Transverse colon (tissue), 4 donors: Measurements from ENCODE around the gene S1PR1. TPM values are rescaled to one million over a fixed set of nuclear protein-coding genes. Genes with fewer than 3 reads are reported as not detected.

Experiments
- DNase-seq: peaks from one replicate; pipeline ENCODE4 v3.0.0-alpha.2; 2019
- H3K27ac ChIP-seq, 4 donors: fragments of 200-600 bp; sonication (generic); 2 replicates each; pipeline ENCODE4 v1.5.1; 2016 to 2018; ENCODE audit warnings: inconsistent platforms in 4 of 4
- H3K27me3 ChIP-seq: fragments of 200-600 bp; sonication (generic); 2 replicates; pipeline ENCODE4 v1.5.1; 2017; ENCODE audit warnings: inconsistent platforms
- H3K36me3 ChIP-seq, 4 donors: fragments of 200-600 bp; sonication (generic); 2 replicates each; pipeline ENCODE4 v1.5.1; 2017 to 2019; ENCODE audit warnings: inconsistent platforms in 4 of 4
- H3K4me1 ChIP-seq, 4 donors: fragments of 200-600 bp; sonication (generic); 2 replicates each; pipeline ENCODE4 v1.5.1; 2017 to 2020; ENCODE audit warnings: inconsistent platforms in 4 of 4
- H3K4me3 ChIP-seq, 4 donors: fragments of 200-600 bp; sonication (generic); 1 replicate in 1 of 4; 2 replicates in 3 of 4; pipeline versions ENCODE4 v1.5.1 to v1.6.1; 2017 to 2019; ENCODE audit warnings: inconsistent platforms in 4 of 4
- H3K9me3 ChIP-seq, 2 donors: fragments of 200-600 bp; sonication (generic); 2 replicates each; pipeline ENCODE4 v1.5.1; 2017 to 2019; ENCODE audit warnings: inconsistent platforms in 2 of 2
- CTCF ChIP-seq, 5 experiments: fragments of 200-600 bp in 3 of 5; fragments of 450-650 bp in 2 of 5; sonication (generic) in 3 of 5; IDR thresholded peaks; 1 replicate in 2 of 5; 2 replicates in 3 of 5; pipeline ENCODE4 v1.5.1; 2016 to 2017; ENCODE audit warnings: antibody characterized with exemption in 5 of 5, inconsistent platforms in 3 of 5, mild to moderate bottlenecking in 2 of 5, moderate library complexity in 1 of 5
- EP300 ChIP-seq: sonication (generic); formaldehyde crosslinking; IDR thresholded peaks from one replicate; pipeline ENCODE4 v1.6.1; 2017; ENCODE audit warnings: antibody characterized with exemption, low read depth
- POLR2A ChIP-seq: fragments of 450-650 bp; IDR thresholded peaks from one replicate; pipeline ENCODE4 v1.6.1; 2016; ENCODE audit warnings: antibody characterized with exemption, mild to moderate bottlenecking, moderate library complexity
- POLR2AphosphoS5 ChIP-seq, 3 donors: sonication (generic); formaldehyde crosslinking; IDR thresholded peaks; one replicate each; pipeline ENCODE4 v1.6.1; 2016; ENCODE audit warnings: antibody characterized with exemption in 3 of 3
- WGBS, 2 donors: methylation state at CpG; one replicate each; pipeline ENCODE4 v1.1.5; 2018; ENCODE audit warnings: low coverage in 1 of 2; 5-methylcytosine and 5-hydroxymethylcytosine counted together
- in situ Hi-C, 4 donors: fragments of 200-750 bp; cut with MboI; loops; one replicate each; pipeline versions ENCODE4 v1.15.0 to v1.15.1; 2017; ENCODE audit warnings: low sequenced_read_pairs in 3 of 4, low pct_ligation_motif_present in 1 of 4, low pct_unique_long_range_greater_than_20kb in 1 of 4
- intact Hi-C: fragments of 100-400 bp; cut with DNase I; formaldehyde crosslinking; loops from one replicate; pipeline ENCODE4 v1.15.1; 2023; ENCODE audit warnings: low total_unique reads
- total RNA-seq, 4 donors: library from RNA; depleted of rRNA; stranded (reverse); fragments of >200 nt; gene quantifications; one replicate each; pipeline ENCODE4 v1.1.0, GENCODE V29; 2016

Gene S1PR1
- total RNA-seq, 4 donors from 2014 or later = 5.6 to 58.1 (median 10.4) TPM

- in situ Hi-C loops = no loop called here
- Histone ChIP-seq H3K4me1 (peaks cover 6 to 31% (median 25%) of the 10 kb centered on the region in 4 donors), H3K27me3 (peaks cover 50% of the 10 kb centered on the region), H3K9me3 (no peaks in the 10 kb centered on the region), H3K4me3 (peak overlapping the region in 2 of 4 donors; percentile 41 to 69), H3K36me3 (no peaks in the 10 kb centered on the region), H3K27ac (peak overlapping the region; percentile 5 to 31 (median 12))
- WGBS, 2 donors = 0 to 14% methylated on average over 2 to 17 of the region's 17 CpGs
- peak; percentile 81 for DNase-seq
- intact Hi-C loops = loop anchor here (5.0 kb wide), 1 partner anchor 316 kb away; no protein-coding TSS in a partner anchor
- TF ChIP-seq EP300 (no peak), CTCF (IDR thresholded peaks at IDR 0.05) (peak; percentile 83 to 94 (median 87)), POLR2A (no peak), POLR2AphosphoS5 (IDR thresholded peaks at IDR 0.05) (no peak)
Measured at GRCh38 chr1:101238681-101239094, 1.9 kb downstream of the S1PR1 start.

DNA sequence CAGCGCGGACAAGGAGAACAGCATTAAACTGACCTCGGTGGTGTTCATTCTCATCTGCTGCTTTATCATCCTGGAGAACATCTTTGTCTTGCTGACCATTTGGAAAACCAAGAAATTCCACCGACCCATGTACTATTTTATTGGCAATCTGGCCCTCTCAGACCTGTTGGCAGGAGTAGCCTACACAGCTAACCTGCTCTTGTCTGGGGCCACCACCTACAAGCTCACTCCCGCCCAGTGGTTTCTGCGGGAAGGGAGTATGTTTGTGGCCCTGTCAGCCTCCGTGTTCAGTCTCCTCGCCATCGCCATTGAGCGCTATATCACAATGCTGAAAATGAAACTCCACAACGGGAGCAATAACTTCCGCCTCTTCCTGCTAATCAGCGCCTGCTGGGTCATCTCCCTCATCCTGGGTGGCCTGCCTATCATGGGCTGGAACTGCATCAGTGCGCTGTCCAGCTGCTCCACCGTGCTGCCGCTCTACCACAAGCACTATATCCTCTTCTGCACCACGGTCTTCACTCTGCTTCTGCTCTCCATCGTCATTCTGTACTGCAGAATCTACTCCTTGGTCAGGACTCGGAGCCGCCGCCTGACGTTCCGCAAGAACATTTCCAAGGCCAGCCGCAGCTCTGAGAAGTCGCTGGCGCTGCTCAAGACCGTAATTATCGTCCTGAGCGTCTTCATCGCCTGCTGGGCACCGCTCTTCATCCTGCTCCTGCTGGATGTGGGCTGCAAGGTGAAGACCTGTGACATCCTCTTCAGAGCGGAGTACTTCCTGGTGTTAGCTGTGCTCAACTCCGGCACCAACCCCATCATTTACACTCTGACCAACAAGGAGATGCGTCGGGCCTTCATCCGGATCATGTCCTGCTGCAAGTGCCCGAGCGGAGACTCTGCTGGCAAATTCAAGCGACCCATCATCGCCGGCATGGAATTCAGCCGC is 2.5 kb downstream of the S1PR1 start:
- peak overlapping the region in 2 of 4 donors; percentile 2 to 69 for H3K4me3 ChIP-seq
- in situ Hi-C loops (no loop called here), intact Hi-C loops (loop anchor here (5.0 kb wide), 1 partner anchor 317 kb away; no protein-coding TSS in a partner anchor)
- TF ChIP-seq POLR2A (no peak), CTCF (IDR thresholded peaks at IDR 0.05) (peak in 2 of 5 experiments; percentile 10 to 19)
- peaks cover 6 to 31% (median 25%) of the 10 kb centered on the region in 4 donors for H3K4me1 ChIP-seq
- no peak for DNase-seq
- 82 to 92% methylated on average over 20 to 42 of the region's 42 CpGs for WGBS, 2 donors
- H3K27ac ChIP-seq = peak overlapping the region in 3 of 4 donors; percentile 5 to 31 (median 11)
- no peaks in the 10 kb centered on the region for H3K36me3 ChIP-seq
- peaks cover 46% of the 10 kb centered on the region for H3K27me3 ChIP-seq
- no peaks in the 10 kb centered on the region for H3K9me3 ChIP-seq

GRCh38 chr1:101240041-101240430 is 3.2 kb downstream of the S1PR1 start:
- intact Hi-C loops = no loop called here
- Histone ChIP-seq H3K9me3 (no peaks in the 10 kb centered on the region), H3K4me3 (no peak overlapping the region), H3K36me3 (no peaks in the 10 kb centered on the region), H3K27ac (peak overlapping the region in 1 of 4 donors; percentile 35), H3K4me1 (peaks cover 6 to 31% (median 25%) of the 10 kb centered on the region in 4 donors), H3K27me3 (peaks cover 41% of the 10 kb centered on the region)
- DNase-seq = no peak
- in situ Hi-C loops = no loop called here
- WGBS, 2 donors = 94 to 100% methylated on average over 2 to 10 of the region's 10 CpGs
- TF ChIP-seq POLR2A (no peak), CTCF (IDR thresholded peaks at IDR 0.05) (no peak), EP300 (no peak), POLR2AphosphoS5 (IDR thresholded peaks at IDR 0.05) (no peak)

DNA sequence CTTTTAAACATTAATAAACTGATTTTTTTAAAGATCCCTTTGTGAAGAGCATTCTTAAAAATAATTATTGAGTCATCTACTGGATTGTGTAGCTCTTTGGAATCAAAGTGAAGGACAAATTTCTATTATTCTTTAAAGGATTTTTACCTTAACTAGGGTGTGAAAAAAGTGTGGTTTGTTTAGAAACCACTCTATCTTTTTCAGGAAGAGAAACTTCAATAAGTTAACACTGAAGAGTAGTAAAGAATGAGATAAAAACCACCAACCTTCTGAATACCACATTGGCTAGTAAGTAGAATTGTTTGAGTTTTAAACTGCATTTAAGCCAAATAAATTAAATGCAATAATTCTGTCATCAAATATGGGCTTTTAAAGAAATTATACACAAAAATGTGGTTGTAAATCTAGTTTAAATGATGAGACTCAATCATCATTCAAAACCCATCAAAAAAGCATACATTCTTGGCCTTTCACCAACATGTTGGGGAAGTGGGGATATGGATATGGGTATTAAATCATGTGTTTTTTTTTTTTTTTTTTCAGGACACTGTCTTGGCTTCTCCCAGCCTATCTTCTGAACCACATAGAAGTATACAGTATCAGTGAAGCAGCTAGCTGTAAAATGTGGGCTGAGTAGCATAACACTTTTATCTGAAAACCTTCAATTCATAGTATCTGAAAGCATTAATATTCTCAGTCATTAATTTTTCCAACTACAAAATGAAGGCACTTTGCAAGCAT is 4.8 kb downstream of the S1PR1 start:
- peaks cover 37% of the 10 kb centered on the region for H3K27me3 ChIP-seq
- in situ Hi-C loops (no loop called here), intact Hi-C loops (no loop called here)
- H3K4me1 ChIP-seq = peaks cover 6 to 27% (median 15%) of the 10 kb centered on the region in 4 donors
- no peak overlapping the region for H3K4me3 ChIP-seq
- H3K27ac ChIP-seq = no peak overlapping the region
- no peaks in the 10 kb centered on the region for H3K9me3 ChIP-seq
- H3K36me3 ChIP-seq = no peaks in the 10 kb centered on the region
- TF ChIP-seq EP300 (no peak), CTCF (IDR thresholded peaks at IDR 0.05) (no peak), POLR2A (no peak), POLR2AphosphoS5 (IDR thresholded peaks at IDR 0.05) (no peak)
- DNase-seq = no peak
